ENCODE data around the gene ARHGDIB. TPM values are rescaled to one million over a fixed set of nuclear protein-coding genes. Genes with fewer than 3 reads are reported as not detected.

Gene ARHGDIB
- total RNA-seq, 4 donors from 2014 or later = 17.1 to 290 (median 57.1) TPM

- Histone ChIP-seq H3K4me3 (no peak overlapping the region), H3K27ac (peak overlapping the region; percentile 6 to 63 (median 42)), H3K27me3 (no peaks in the 10 kb centered on the region), H3K36me3 (no peaks in the 10 kb centered on the region), H3K4me1 (no peaks in the 10 kb centered on the region), H3K9me3 (no peaks in the 10 kb centered on the region)
- no peak for DNase-seq
- TF ChIP-seq, protein P1, sequence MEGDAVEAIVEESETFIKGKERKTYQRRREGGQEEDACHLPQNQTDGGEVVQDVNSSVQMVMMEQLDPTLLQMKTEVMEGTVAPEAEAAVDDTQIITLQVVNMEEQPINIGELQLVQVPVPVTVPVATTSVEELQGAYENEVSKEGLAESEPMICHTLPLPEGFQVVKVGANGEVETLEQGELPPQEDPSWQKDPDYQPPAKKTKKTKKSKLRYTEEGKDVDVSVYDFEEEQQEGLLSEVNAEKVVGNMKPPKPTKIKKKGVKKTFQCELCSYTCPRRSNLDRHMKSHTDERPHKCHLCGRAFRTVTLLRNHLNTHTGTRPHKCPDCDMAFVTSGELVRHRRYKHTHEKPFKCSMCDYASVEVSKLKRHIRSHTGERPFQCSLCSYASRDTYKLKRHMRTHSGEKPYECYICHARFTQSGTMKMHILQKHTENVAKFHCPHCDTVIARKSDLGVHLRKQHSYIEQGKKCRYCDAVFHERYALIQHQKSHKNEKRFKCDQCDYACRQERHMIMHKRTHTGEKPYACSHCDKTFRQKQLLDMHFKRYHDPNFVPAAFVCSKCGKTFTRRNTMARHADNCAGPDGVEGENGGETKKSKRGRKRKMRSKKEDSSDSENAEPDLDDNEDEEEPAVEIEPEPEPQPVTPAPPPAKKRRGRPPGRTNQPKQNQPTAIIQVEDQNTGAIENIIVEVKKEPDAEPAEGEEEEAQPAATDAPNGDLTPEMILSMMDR (IDR thresholded peaks at IDR 0.05) = no peak
- TF ChIP-seq POLR2A (IDR thresholded peaks at IDR 0.05) = no peak
Observed at GRCh38 chr12:14893506-14894250, 67.7 kb downstream of the ARHGDIB start.

GRCh38 chr12:14892726-14893505, 68.5 kb downstream of the ARHGDIB start:
- DNase-seq = peak in 1 of 3 donors; percentile 56
- TF ChIP-seq, protein P1 (IDR thresholded peaks at IDR 0.05) = peak in 2 of 6 experiments; percentile 7 to 16
- TF ChIP-seq POLR2A (IDR thresholded peaks at IDR 0.05) = no peak
- H3K27ac ChIP-seq = peak overlapping the region; percentile 6 to 63 (median 32)

More at GRCh38 chr12:14892726-14893505, 68.5 kb downstream of the ARHGDIB start:
- H3K4me3 ChIP-seq = no peak overlapping the region
- no peaks in the 10 kb centered on the region for H3K9me3 ChIP-seq
- no peaks in the 10 kb centered on the region for H3K36me3 ChIP-seq
- H3K27me3 ChIP-seq = no peaks in the 10 kb centered on the region
- H3K4me1 ChIP-seq = no peaks in the 10 kb centered on the region

Other genes with a start within 250 kb of the ARHGDIB start
- gene WBP11, start 158.1 kb downstream of the ARHGDIB start, total RNA-seq = 10 to 100 TPM; 12.3 to 42.9 (median 12.8) TPM
- under 1 TPM in 1 of 4 donors, not detected in 3; 0.88 TPM for gene C12orf60, start 157.9 kb downstream of the ARHGDIB start, total RNA-seq
- gene SMCO3, start 147.4 kb downstream of the ARHGDIB start, total RNA-seq = not detected
- gene ART4, start 118.1 kb downstream of the ARHGDIB start, total RNA-seq = under 1 TPM in 2 of 4 donors, not detected in 2; 0.13 to 0.18 TPM
- gene MGP, start 75.7 kb downstream of the ARHGDIB start, total RNA-seq = 100 to 1,000 TPM in 3 of 4 donors, 10 to 100 TPM in 1; 76.0 to 127 (median 115) TPM
- 1 to 10 TPM in 2 of 4 donors, under 1 TPM in 1, not detected in 1; 0.94 to 2.5 (median 1.2) TPM for gene ERP27, start 23.1 kb downstream of the ARHGDIB start, total RNA-seq
- gene PDE6H, start 11.4 kb upstream of the ARHGDIB start, total RNA-seq = not detected